RPMI7951 (cell line): ENCODE measurements around the gene AJAP1. TPM values are rescaled to one million over a fixed set of nuclear protein-coding genes. Genes with fewer than 3 reads are reported as not detected.

Experiments used
- DNase-seq: peaks from one replicate; pipeline ENCODE4 v3.0.0-alpha.2; 2012; ENCODE audit warnings: low read depth
- total RNA-seq: library from RNA; depleted of rRNA; stranded (reverse); fragments of >200 nt; shearing (Covaris generic); gene quantifications from 2 replicates; pipeline ENCODE4 v1.2.3, GENCODE V29; 2014

AJAP1 gene
- total RNA-seq, 1 experiment from 2014 or later: 2.2 TPM

- DNase-seq: no peak
Measured at GRCh38 chr1:4630561-4630960, 23.8 kb upstream of the AJAP1 start.

- DNase-seq: no peak
Measured at GRCh38 chr1:4631321-4631720, 23.1 kb upstream of the AJAP1 start.

- no peak for DNase-seq
Measured at GRCh38 chr1:4633346-4633745, 21.1 kb upstream of the AJAP1 start.

GRCh38 chr1:4634156-4634792, 20.1 kb upstream of the AJAP1 start:
- DNase-seq: no peak

DNA sequence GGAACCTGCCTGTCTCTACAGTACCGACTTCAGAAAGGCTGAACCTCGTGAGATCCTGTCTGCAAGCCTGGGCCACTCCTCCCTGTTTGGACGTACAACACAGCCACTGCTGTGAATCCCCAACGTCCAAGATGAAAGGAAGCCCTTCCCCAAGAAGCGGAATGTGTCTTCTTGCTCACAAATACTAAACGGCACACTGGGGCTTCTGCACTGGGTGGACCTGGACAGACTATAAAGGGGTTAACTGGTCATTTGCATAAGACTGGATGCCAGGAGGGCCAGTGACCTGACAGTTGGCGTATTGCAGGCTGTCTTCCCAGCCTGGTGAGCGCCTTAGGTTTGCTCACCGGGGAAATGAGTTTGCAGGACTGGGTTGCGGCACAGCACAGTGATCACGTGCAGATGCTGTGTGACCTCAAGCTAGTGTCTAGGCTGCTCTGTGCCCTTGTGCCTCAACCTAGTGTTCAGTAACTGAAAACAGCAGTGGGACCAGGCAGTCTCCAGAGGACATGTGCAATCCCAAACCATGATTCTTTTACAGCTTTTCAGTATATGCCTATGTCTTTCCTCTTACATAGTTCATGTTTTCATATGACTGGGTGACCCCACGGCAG, 19.5 kb upstream of the AJAP1 start:
- DNase-seq: no peak

GRCh38 chr1:4636186-4636585, 18.2 kb upstream of the AJAP1 start:
- DNase-seq: no peak

DNA sequence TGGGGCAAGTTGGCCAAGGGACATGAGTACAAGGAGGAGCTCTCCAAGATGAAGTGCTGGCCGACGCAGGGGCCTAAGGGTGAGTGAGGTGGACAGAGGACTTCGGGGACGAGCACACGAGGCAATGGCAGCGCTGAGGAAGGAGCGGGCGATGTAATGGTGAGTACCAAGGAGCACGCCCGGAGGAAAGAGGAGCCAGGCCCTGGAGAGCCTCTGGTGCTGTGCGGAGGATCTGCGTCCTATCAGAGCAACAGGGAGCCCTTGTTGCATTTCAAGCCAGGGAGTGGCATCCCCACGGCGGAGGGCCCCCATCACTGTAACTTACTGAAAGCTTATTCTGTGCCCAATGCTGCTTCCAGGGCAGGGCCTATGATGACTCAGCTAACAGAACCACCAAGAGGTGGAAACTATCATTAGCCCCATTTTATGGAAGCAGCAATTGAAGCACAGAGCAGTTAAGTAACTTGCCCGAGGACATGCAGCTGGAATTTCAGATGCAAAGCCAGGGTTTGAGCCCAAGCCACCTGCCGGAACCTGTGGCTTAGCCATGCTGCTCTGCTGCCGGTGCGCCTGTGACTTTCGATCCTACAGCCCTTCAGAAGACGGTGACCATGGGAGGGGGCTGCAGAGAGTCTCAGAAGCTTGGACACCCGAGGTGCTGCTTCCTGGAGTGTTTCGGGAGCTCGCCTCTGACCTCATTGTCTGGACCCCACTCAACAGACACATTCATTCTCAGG, 17.6 kb upstream of the AJAP1 start:
- DNase-seq: no peak

GRCh38 chr1:4637616-4638344, 16.6 kb upstream of the AJAP1 start:
- no peak for DNase-seq

- DNase-seq: peak; percentile 23
Measured at GRCh38 chr1:4638345-4638729, 16.1 kb upstream of the AJAP1 start.

GRCh38 chr1:4640931-4641330, 13.5 kb upstream of the AJAP1 start:
- DNase-seq: no peak

DNA sequence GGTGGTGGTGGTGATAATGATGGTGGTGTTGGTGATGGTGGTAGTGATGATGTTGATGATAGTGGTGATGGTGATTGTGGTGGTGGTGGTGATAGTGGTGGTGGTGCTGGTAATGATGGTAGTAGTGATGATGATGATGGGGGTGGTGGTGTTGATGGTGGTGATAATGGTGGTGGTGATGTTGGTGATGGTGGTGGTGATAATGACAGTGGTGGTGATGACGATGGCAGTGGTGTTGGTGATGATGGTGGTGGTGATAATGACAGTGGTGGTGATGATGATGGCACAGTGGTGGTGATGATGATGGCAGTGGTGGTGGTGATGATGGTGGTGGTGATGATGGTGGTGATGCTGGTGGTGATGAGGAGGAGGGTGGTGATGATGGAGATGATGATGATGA, 7.0 kb upstream of the AJAP1 start:
- DNase-seq: no peak

DNA sequence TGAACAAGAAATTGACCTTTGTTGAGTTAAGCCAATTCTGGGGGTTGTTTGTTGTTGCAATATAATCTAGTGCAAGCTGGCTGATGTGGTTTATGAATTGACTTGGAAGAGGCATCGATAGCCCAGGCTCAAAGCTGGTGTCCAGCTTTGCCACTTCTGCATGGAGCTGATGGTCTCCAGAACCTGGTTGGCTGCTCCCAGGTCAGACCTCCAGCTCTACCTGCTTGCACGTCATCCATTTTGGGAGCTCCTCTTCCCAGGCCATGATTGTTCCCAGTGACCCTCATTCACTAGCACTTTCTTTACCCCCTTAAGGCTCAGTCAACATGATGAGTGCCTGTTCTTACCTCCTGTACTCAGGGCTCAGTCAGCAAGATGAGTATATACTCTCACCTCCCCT, 5.8 kb upstream of the AJAP1 start:
- no peak for DNase-seq

DNA sequence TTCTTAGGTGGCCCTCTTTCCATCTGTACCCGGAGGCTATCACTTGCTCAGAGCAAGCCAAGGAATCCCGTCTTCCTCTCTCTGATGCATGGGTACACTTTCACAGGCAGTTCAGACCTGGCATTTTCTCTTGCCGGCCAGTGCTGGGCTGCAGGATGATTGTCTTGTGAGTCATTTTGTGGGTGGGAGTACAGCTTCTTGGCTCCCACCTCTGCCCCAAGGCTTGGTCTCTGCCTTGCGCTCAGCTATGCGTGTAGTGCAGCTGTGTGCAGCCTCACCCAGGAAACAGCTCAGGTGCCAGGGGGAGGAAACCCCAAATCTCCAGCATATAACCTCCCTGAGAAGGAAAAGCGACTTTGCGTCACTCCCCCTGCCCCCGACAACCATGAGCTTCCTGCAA, 3.9 kb upstream of the AJAP1 start:
- peak; percentile 96 for DNase-seq

DNA sequence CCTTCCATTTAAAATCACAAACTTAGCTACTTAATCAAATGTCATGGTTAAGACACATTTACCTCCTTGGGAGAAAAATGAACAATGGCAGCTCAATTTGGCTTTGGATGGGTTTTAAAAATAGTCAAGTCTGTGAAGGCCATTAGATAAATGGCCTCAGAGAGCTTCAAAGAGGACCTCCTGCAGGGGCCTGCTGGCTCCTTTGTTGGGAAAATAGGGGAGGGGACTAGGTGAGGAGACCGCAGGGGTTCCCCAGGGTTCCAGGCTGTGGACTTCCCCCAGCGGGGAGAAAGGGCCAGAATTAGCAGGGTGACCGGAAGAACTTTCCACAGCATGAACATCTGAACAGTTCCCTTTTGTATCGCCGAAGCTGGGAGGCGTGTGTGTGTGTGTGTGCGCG, 3.4 kb upstream of the AJAP1 start:
- DNase-seq: no peak

DNA sequence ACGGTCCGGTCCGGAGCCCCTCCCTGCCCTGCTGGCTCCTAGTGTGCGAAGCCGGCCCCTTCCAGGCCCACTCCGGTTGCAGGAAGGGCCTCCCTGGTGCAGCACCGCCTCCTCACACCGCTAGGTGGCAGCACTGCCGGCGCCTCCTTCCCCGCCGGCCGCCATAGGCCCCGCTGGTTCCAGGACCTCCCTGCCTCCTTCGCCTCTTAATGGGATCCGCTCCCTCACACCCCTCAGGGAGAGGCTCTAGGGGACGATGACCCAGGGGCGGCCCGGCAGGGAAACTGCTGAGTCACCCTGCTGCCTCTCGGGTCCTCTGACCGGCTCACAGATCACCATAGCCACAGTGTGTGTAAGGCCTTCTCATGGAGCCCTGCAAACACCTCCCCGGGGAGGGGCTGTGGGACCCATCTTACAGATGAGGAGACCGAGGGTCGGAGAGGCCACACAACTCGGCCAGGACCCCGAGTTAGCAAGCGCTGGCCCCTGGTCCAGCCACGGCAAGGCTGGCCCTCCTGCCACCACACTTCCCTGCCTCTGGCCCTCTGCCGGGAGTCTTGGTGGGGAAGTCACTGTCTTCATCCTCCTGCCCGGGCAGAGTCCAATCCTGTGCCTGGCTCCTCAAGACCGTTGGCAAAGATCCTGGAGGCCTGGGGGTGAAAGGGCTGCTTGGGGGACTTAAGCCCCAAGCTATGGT, 1.6 kb upstream of the AJAP1 start:
- DNase-seq: peak; percentile 57

DNA sequence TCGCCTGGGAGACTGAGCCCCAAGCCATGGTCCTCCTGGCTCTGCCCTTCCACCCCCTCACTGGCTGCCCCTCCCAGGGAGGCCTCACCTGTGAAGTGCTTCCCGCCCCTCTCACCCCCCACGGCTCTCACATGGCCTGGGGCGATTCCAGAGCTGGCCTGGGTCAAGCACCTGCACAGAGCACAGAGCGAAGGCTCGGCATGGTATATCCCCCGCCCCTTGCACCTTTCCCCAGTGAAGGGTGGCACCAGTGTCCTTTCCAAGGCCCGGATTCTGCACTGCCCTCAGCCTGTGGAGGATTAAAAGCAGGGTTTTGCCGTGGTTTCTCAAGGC, 1.1 kb upstream of the AJAP1 start:
- DNase-seq: no peak

GRCh38 chr1:4654764-4655673, 610 bp downstream of the AJAP1 start:
- DNase-seq: no peak

DNA sequence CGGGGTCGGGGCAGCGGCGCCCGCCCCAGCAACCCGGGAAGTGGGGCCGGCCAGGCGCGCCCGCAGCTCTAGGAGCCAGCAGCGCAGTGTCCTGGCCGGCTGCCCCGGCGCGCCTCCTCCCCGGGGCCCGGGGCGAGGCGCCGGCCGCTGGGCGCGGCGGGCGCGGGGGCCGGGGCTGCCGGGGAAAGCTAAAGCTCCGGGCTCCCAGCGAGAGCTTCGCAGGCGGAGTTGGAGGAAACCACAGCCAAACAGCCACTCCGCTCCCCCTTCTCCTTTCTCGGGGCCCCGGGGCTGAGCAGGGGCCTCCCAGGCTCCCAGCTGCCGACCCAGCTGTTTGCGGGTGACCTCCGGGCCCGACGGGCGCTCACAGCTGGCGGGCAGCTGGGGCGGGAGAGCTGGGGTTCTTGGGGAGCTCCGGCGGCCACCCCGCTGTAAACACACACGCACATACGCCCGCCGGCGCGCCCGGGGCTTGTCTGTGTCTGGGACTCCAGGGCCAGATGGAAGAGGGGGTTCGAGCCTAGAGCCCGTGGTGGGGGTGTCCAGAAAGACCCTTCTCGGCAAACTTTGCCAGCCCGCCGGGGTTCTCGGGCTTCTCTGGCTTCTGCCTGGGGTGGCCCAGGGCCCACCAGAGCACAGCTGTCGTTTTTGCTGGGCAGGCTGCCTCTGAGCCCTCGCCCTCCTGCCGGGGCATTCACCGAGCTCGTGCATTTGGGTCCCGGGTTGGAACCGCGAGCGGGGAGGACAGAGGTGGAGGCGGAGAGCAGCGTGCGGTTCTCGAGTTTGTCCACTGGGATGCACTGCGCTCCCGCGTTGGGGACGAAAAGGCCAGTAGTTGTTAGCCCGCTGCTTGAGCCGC, 1.5 kb downstream of the AJAP1 start:
- DNase-seq: peak; percentile 80

GRCh38 chr1:4656533-4657140, 2.2 kb downstream of the AJAP1 start:
- no peak for DNase-seq
